ENCODE results near the gene ANKRD34B.
"Not testable (repeated sequence)": the region's sequence is repeated elsewhere in the genome, so short reads cannot be mapped to it uniquely, and the experiment has no call there.

ANKRD34B gene

GRCh38 chr5:80569961-80570786 is at the start of gene ANKRD34B:
Gene ANKRD34B (minus strand): TSS chr5:80570280. CDS start chr5:80560019, 10,261 bp downstream.
- DNase-seq = peak; percentile 35

- no peak for DNase-seq
These were observed 49.0 kb upstream of the ANKRD34B start for GRCh38 chr5:80619086-80619485.

GRCh38 chr5:80618438-80618837 is 48.4 kb upstream of the ANKRD34B start:
- no peak for DNase-seq

- DNase-seq = no peak
These were observed 45.3 kb upstream of the ANKRD34B start for GRCh38 chr5:80615266-80615914.

- no peak for DNase-seq
These were observed 39.6 kb upstream of the ANKRD34B start for GRCh38 chr5:80609692-80610091.

- DNase-seq = no peak
These were observed 38.7 kb upstream of the ANKRD34B start for GRCh38 chr5:80608731-80609130.

GRCh38 chr5:80607832-80608231 is 37.8 kb upstream of the ANKRD34B start:
- DNase-seq = no peak

GRCh38 chr5:80607343-80607742 is 37.3 kb upstream of the ANKRD34B start:
- no peak for DNase-seq

- DNase-seq = no peak
These were observed 31.0 kb upstream of the ANKRD34B start for GRCh38 chr5:80600943-80601693.

- no peak for DNase-seq
These were observed 27.4 kb upstream of the ANKRD34B start for GRCh38 chr5:80597500-80597899.

- no peak for DNase-seq
These were observed 24.7 kb upstream of the ANKRD34B start for GRCh38 chr5:80594810-80595209.

GRCh38 chr5:80592761-80593160 is 22.7 kb upstream of the ANKRD34B start:
- DNase-seq = no peak

- no peak for DNase-seq
These were observed 22.0 kb upstream of the ANKRD34B start for GRCh38 chr5:80592105-80592504.

- DNase-seq = no peak
These were observed 21.3 kb upstream of the ANKRD34B start for GRCh38 chr5:80591352-80591751.

GRCh38 chr5:80590766-80591165 is 20.7 kb upstream of the ANKRD34B start:
- DNase-seq = no peak

GRCh38 chr5:80588858-80589540 is 18.9 kb upstream of the ANKRD34B start:
- no peak for DNase-seq

GRCh38 chr5:80584770-80585169 is 14.7 kb upstream of the ANKRD34B start:
- DNase-seq = no peak

GRCh38 chr5:80580291-80580690 is 10.2 kb upstream of the ANKRD34B start:
- DNase-seq = not testable (repeated sequence)

GRCh38 chr5:80579050-80579449 is 9.0 kb upstream of the ANKRD34B start:
- no peak for DNase-seq

GRCh38 chr5:80577707-80578106 is 7.6 kb upstream of the ANKRD34B start:
- no peak for DNase-seq

- DNase-seq = no peak
These were observed 6.3 kb upstream of the ANKRD34B start for GRCh38 chr5:80576383-80576782.

GRCh38 chr5:80573062-80573461 is 3.0 kb upstream of the ANKRD34B start:
- DNase-seq = no peak
